ENCODE data around the gene FMNL2.

GRCh38 chr2:152578573-152578972 is 243.6 kb downstream of the FMNL2 start:
- TF ChIP-seq CTCF (IDR thresholded peaks at IDR 0.05; ENCODE audit: poor library complexity, severe bottlenecking) (no peak), SMC3 (conservative IDR thresholded peaks at IDR 0.05; ENCODE audit: poor library complexity) (no peak), POLR2AphosphoS5 (IDR thresholded peaks at IDR 0.05) (no peak), RAD21 (conservative IDR thresholded peaks at IDR 0.05) (no peak), EZH2 (IDR thresholded peaks at IDR 0.05; ENCODE audit: borderline replicate concordance, insufficient read depth, low read length, poor library complexity, severe bottlenecking) (no peak)
